GM10248 (cell line): ENCODE measurements around the gene ELOB.

Experiments used
- CTCF ChIA-PET: fragments of 300-600 bp; sonication (Branson Sonifier 250); formaldehyde crosslinking; extraction: SDS; loops from one replicate; lab custom pipeline; 2021; ENCODE audit warnings: antibody characterized with exemption; lab: Yijun Ruan, JAX
- POLR2A ChIA-PET: fragments of 350-650 bp; sonication (Branson Sonifier 250); formaldehyde crosslinking; extraction: SDS; loops from one replicate; lab custom pipeline; 2020; ENCODE audit warnings: antibody characterized with exemption; lab: Yijun Ruan, JAX
- DNase-seq: peaks from one replicate; pipeline ENCODE4 v3.0.0; 2012; ENCODE audit errors: extremely low spot score
- TF ChIP-seq, protein P1 (sequence below): IDR thresholded peaks from 2 replicates; pipeline ENCODE4 v1.5.1; 2012; ENCODE audit warnings: mild to moderate bottlenecking, low read depth; ENCODE audit errors: extremely low read depth, missing control alignments, control extremely low read depth

Gene ELOB

DNA sequence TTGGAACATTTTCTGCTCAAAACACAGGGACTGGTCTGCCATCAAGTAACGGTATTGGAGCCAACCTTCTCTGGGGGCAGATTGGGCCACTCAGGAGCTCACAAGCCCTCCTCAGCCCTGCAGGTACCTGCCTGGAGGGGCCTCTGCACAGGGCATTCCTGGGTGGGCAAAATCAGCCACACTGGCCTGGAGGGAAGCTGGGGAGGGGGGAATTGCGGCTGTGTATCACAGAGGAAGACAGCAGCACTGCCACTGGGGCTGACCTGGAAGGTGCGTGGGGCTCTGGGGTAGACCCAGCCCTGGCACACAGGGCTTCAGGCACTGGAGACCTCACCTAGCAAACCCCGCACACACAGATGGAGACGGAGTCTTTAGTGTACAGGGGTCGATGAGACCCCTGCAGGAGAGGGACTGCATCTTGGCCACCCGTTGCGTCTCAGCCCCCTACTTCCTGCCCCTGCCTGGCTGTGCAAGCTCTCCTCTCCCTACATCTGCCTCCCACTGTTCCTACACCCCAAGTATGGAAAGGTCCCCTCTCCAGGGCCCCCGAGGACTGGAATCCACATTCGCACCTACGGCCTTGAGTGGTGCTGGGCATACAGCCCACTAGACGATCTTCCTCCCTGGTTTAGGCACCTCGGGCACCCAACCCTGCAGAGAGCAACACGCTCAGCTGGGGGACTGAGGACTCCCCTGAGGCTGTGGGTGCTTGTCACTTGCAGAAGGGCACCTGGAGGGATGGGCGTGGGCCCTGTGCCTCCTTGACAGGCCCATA is 31.8 kb downstream of the ELOB start:
- ChIA-PET POLR2A (no interaction called here), CTCF (interaction anchor here (1.1 kb wide), 1 partner anchor 123 kb away, joined by 3 read pairs; no protein-coding TSS in a partner anchor)
- no peak for DNase-seq
- TF ChIP-seq, protein P1, sequence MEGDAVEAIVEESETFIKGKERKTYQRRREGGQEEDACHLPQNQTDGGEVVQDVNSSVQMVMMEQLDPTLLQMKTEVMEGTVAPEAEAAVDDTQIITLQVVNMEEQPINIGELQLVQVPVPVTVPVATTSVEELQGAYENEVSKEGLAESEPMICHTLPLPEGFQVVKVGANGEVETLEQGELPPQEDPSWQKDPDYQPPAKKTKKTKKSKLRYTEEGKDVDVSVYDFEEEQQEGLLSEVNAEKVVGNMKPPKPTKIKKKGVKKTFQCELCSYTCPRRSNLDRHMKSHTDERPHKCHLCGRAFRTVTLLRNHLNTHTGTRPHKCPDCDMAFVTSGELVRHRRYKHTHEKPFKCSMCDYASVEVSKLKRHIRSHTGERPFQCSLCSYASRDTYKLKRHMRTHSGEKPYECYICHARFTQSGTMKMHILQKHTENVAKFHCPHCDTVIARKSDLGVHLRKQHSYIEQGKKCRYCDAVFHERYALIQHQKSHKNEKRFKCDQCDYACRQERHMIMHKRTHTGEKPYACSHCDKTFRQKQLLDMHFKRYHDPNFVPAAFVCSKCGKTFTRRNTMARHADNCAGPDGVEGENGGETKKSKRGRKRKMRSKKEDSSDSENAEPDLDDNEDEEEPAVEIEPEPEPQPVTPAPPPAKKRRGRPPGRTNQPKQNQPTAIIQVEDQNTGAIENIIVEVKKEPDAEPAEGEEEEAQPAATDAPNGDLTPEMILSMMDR = no peak

GRCh38 chr16:2744711-2745110 is 32.4 kb downstream of the ELOB start:
- CTCF ChIA-PET = no interaction called here
- POLR2A ChIA-PET = no interaction called here
- DNase-seq = no peak
- TF ChIP-seq, protein P1 = peak; percentile 6

DNA sequence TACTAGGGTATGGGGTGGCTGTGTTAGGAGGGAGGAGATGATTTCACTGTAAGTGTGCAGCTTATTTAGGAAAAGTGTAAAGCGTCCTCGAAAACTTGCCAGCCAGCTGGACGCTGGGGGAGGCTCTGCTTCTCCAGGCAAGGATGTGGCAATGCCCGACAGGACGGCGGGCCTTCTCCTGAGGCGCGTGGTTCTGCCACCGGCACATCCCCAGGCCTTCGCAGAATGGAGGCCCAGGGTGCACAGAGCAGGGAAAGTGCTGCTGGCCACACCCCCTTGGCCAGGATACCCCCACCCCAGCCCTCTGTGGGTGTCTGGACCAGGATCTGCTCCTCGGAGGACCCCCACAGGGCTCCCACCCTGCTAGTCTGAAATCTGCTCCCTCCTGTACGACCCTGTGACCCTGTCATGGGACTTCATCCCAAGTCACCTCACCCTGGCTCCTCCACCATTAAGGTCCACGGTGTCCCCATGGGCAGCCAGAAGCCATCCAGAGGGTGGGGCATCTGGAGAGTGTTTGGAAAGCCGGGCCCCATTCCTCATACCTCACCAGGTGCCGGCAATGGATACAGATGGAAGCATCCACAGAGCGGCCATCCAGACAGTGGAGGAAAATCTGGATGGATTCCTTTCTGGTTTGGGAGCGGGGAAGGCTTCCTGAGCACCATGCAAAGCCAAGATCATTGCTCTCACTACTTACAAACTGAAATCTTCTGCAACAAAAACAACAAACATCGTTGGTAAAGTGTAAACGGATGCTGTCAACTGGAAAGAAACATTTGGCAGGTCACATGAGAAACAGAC is 33.9 kb downstream of the ELOB start:
- ChIA-PET CTCF (no interaction called here), POLR2A (interaction anchor here (0.6 kb wide), 1 partner anchor 285 kb away, joined by 3 read pairs; no protein-coding TSS in a partner anchor)
- TF ChIP-seq, protein P1 = no peak
- DNase-seq = no peak

GRCh38 chr16:2742323-2743006 is 34.6 kb downstream of the ELOB start:
- DNase-seq = no peak
- CTCF ChIA-PET = no interaction called here
- TF ChIP-seq, protein P1 = no peak
- POLR2A ChIA-PET = interaction anchor here (0.6 to 1.1 kb wide), 3 partner anchors 26 to 286 kb away, joined by 3 read pairs; no protein-coding TSS in a partner anchor

DNA sequence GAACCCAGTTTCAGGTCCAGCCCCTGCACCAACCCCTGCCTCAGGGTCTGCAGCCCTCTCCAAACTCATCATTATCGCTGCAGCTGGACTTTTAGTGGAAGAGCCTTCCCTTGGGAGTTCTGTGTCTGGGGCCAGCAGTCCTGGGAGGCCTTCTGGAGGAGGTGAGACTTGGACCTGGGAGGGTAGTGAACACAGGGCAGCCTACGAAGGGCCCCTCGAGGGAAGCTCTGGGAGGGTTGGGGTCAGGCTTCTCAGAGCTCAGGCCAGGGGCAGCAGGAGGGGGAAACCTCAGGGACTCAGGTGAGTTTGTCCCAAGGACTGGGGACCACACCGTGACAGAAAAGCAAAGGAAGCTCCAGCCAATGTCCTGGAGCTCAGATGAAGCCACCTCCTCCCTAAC is 35.9 kb downstream of the ELOB start:
- POLR2A ChIA-PET = interaction anchor here (0.8 to 1.4 kb wide), 4 partner anchors 11 to 28 kb away, joined by 3 to 4 read pairs (median 3); partner anchors contain the start of gene SRRM2
- CTCF ChIA-PET = interaction anchor here (1.0 to 1.2 kb wide), 3 partner anchors 9 to 127 kb away, joined by 3 to 4 read pairs (median 3); no protein-coding TSS in a partner anchor
- DNase-seq = no peak
- TF ChIP-seq, protein P1 = no peak
